Adipocyte (in vitro differentiated cells): ENCODE data around the gene TLK2.
"Not testable (repeated sequence)": the region's sequence is repeated elsewhere in the genome, so short reads cannot be mapped to it uniquely, and the experiment has no call there.

Experiments used
- DNase-seq: peaks from one replicate; pipeline ENCODE4 v3.0.0-alpha.2; 2015; ENCODE audit warnings: low read depth
- H3K27me3 ChIP-seq: replicated peaks from 2 replicates; pipeline ENCODE4 v1.7.0; 2013; ENCODE audit warnings: mild to moderate bottlenecking, low read length, moderate library complexity; ENCODE audit not compliant: control insufficient read depth, insufficient read depth
- H3K36me3 ChIP-seq: 2 replicates; pipeline ENCODE4 v1.7.0; 2013; ENCODE audit warnings: low read length, mild to moderate bottlenecking, moderate library complexity; ENCODE audit not compliant: control insufficient read depth, insufficient read depth, severe bottlenecking
- H3K4me1 ChIP-seq: 2 replicates; pipeline ENCODE4 v1.7.0; 2013; ENCODE audit warnings: mild to moderate bottlenecking, low read length, moderate library complexity; ENCODE audit not compliant: control insufficient read depth, insufficient read depth
- H3K4me3 ChIP-seq: 2 replicates; pipeline ENCODE4 v1.7.0; 2013; ENCODE audit warnings: mild to moderate bottlenecking, low read length, moderate library complexity
- H3K9ac ChIP-seq: 2 replicates; pipeline ENCODE4 v1.7.0; 2013; ENCODE audit warnings: mild to moderate bottlenecking, low read length, moderate library complexity
- H3K9me3 ChIP-seq: 2 replicates; pipeline ENCODE4 v1.7.0; 2013; ENCODE audit warnings: mild to moderate bottlenecking, low read length, moderate library complexity; ENCODE audit not compliant: control insufficient read depth

Gene TLK2

DNA sequence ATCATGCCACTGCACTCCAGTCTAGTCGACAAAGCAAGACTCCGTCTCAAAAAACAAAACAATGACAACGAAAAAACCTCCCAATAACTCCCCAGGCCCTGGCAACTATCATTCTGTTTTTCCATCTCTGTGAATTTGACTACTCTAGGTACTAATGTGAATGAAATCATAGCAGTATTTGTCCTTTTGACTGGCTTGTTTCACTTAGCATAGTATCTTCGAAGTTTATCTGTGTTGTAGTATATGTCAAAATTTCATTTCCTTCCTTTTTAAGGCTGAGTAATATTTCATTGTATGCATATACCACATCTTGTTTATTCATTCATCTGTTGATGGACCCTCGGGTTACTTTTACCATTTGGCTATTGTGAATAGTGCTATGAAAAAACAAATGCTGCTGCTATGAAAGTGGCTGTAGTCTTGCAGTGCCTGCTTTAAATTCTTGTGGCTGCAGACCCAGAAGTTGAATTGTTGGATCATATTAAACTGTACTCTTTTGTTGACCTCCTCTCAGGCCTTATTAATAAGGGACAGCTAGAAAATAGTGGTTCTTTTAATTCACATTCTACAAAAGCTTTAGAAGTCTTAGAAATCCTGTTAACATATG, 14.5 kb downstream of the TLK2 start:
- not testable (repeated sequence) for H3K4me3 ChIP-seq, H3K9me3 ChIP-seq, H3K27me3 ChIP-seq, H3K4me1 ChIP-seq, H3K9ac ChIP-seq, DNase-seq, H3K36me3 ChIP-seq

- not testable (repeated sequence) for H3K9me3 ChIP-seq, DNase-seq, H3K4me1 ChIP-seq, H3K27me3 ChIP-seq, H3K36me3 ChIP-seq, H3K9ac ChIP-seq, H3K4me3 ChIP-seq
Measured at GRCh38 chr17:62494073-62494472, 15.4 kb downstream of the TLK2 start.

DNA sequence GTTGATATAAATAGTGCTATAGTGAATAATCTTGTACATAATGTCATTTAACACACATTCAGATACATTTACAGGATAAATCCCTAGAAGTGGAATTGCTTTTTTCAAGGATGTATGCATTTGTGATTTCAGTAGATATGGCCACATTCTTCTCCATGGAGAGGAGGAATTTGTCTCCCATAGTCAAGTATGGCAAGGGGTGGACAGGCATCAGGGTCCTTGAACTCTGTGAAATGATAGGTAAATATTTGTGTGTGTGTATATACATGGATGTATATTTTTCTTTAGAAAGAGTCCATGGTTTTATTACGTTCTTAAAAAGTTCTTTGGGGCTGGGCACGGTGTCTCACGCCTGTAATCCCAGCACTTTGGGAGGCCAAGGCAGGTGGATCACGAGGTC, 17.7 kb downstream of the TLK2 start:
- H3K4me3 ChIP-seq, H3K36me3 ChIP-seq, DNase-seq, H3K9ac ChIP-seq, H3K9me3 ChIP-seq, H3K27me3 ChIP-seq, H3K4me1 ChIP-seq: not testable (repeated sequence)

DNA sequence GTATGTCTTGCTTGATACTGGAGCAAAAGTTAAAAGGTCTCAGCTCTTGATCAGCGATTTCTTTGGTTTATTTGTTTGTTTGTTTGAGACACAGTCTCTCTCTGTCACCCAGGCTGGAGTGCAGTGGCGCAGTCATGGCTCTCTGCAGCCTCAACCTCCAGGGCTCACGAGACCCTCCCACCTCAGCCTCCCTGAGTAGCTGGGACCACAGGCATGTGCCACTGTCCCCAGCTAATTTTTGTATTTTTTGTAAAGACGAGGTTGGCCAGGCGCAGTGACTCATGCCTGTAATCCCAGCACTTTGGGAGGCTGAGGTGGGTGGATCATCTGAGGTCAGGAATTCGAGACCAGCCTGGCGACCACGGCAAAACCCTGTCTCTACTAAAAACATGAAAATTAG, 20.2 kb downstream of the TLK2 start:
- not testable (repeated sequence) for H3K9me3 ChIP-seq, H3K4me3 ChIP-seq, DNase-seq, H3K4me1 ChIP-seq, H3K9ac ChIP-seq, H3K27me3 ChIP-seq, H3K36me3 ChIP-seq

- DNase-seq, H3K9ac ChIP-seq, H3K4me1 ChIP-seq, H3K9me3 ChIP-seq, H3K36me3 ChIP-seq, H3K4me3 ChIP-seq, H3K27me3 ChIP-seq: not testable (repeated sequence)
Measured at GRCh38 chr17:62500463-62500862, 21.8 kb downstream of the TLK2 start.

GRCh38 chr17:62504857-62505256, 26.2 kb downstream of the TLK2 start:
- H3K9me3 ChIP-seq, H3K4me3 ChIP-seq, H3K27me3 ChIP-seq, H3K4me1 ChIP-seq, H3K36me3 ChIP-seq, H3K9ac ChIP-seq, DNase-seq: not testable (repeated sequence)

- not testable (repeated sequence) for H3K27me3 ChIP-seq, H3K4me1 ChIP-seq
Measured at GRCh38 chr17:62507191-62507836, 28.7 kb downstream of the TLK2 start.

DNA sequence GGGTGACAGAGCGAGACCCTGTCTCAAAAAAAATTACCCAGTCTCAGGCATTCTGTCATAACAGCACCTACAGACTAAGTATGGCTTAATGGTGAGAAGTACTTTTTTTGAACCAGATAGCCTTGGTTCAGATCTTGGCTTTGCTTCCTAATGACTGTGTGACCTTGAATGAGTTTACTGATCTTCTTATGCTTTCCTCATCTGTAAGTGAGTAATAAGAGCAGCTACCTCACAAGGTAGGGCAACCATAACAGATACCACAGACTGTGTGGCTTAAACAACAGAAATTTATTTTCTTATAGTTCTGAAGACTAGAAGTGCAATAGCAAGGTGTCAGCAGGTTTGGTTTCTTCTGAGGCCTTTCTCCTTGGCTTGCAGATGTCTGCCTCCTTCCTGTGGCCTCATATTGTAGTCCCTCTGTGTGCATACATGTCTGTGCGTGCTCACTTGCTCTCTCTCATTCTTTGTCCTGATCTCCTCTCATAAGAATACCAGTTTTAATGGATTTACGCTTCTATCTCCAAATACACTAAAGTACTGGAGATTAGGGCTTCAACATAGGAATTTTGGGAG, 31.7 kb downstream of the TLK2 start:
- not testable (repeated sequence) for H3K4me3 ChIP-seq, H3K9ac ChIP-seq, H3K36me3 ChIP-seq, H3K9me3 ChIP-seq, H3K27me3 ChIP-seq, DNase-seq, H3K4me1 ChIP-seq

More at GRCh38 chr17:62507191-62507836, 28.7 kb downstream of the TLK2 start:
- H3K9ac ChIP-seq, H3K36me3 ChIP-seq, H3K9me3 ChIP-seq, H3K4me3 ChIP-seq: not testable (repeated sequence)
- peak; percentile 16 for DNase-seq

DNA sequence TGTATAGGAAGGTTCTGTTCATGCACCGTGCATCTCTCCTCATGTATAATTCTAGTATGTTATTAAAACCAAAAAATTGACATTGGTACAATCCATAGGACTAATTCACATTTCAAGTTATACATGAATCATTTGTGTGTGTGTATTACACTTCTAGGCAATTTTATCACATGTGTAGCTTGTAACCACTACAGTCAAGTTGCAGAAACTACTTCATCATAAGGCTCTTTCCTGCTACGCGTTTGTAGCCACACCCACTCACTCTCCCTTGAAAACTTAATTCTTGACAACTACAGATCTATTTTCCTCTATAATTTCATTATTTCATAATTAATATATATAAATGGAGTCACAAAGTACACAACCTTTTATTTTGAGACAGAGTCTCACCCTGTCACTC, 32.4 kb downstream of the TLK2 start:
- DNase-seq, H3K4me1 ChIP-seq, H3K9me3 ChIP-seq, H3K27me3 ChIP-seq, H3K36me3 ChIP-seq, H3K4me3 ChIP-seq, H3K9ac ChIP-seq: not testable (repeated sequence)

GRCh38 chr17:62516376-62516775, 37.8 kb downstream of the TLK2 start:
- not testable (repeated sequence) for H3K4me1 ChIP-seq, H3K27me3 ChIP-seq, H3K4me3 ChIP-seq, H3K36me3 ChIP-seq, DNase-seq, H3K9me3 ChIP-seq, H3K9ac ChIP-seq

DNA sequence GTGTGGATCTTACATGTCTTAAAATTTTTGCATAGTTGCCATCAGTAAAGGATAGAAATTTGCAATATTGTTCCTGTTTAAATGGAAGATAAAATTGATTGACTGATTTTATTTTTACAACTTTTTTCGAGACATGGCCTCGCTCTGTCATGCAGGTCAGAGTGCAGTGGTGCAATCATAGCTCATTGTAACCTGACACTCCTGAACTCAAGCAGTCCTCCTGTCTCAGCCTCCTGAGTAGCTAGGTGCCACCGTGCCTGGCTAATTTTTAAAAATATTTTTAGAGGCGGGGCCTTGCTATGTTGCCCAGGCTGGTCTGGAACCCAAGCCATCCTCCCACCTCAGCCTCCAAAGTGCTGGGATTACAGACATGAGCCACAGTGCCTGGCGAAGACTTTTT, 42.7 kb downstream of the TLK2 start:
- DNase-seq = not testable (repeated sequence)
- H3K36me3 ChIP-seq = peaks cover 21% of the 10 kb centered on the region

GRCh38 chr17:62524077-62524476, 45.5 kb downstream of the TLK2 start:
- H3K9me3 ChIP-seq, H3K27me3 ChIP-seq, H3K4me1 ChIP-seq, DNase-seq, H3K9ac ChIP-seq, H3K4me3 ChIP-seq: not testable (repeated sequence)
- peaks cover 30% of the 10 kb centered on the region for H3K36me3 ChIP-seq

More for the DNA sequence above, 42.7 kb downstream of the TLK2 start:
- not testable (repeated sequence) for H3K4me3 ChIP-seq, H3K9ac ChIP-seq, H3K27me3 ChIP-seq, H3K9me3 ChIP-seq, H3K4me1 ChIP-seq
